ENCODE measurements around the gene BPIFB6.

- TF ChIP-seq CTCF (conservative IDR thresholded peaks at IDR 0.05; ENCODE audit: low read depth, low read length) (no peak), EZH2phosphoT487 (IDR thresholded peaks at IDR 0.05; ENCODE audit: borderline replicate concordance, low read length) (no peak)
Measured at GRCh38 chr20:33093582-33093981, 62.1 kb downstream of the BPIFB6 start.

Data from PC-3 (cell line).